Activated CD8-positive, alpha-beta memory T cell treated with anti-CD3 and anti-CD28 coated beads, Interleukin-2, amount 50 U/mL, for 1 hour (primary cell): ENCODE data around the gene APOC4.
"Not testable (repeated sequence)": the region's sequence is repeated elsewhere in the genome, so short reads cannot be mapped to it uniquely, and the experiment has no call there.

Source experiments
- DNase-seq: peaks from one replicate; pipeline ENCODE4 v3.0.0-alpha.2; 2020; ENCODE audit errors: extremely low read depth

APOC4 gene

GRCh38 chr19:44958090-44958489, 16.1 kb downstream of the APOC4 start:
- DNase-seq, result no peak

GRCh38 chr19:44959691-44960090, 17.7 kb downstream of the APOC4 start:
- DNase-seq, result no peak

GRCh38 chr19:44960906-44961728, 19.1 kb downstream of the APOC4 start:
- DNase-seq, result no peak

GRCh38 chr19:44961821-44962220, 19.8 kb downstream of the APOC4 start:
- DNase-seq, result no peak

- no peak for DNase-seq
Measured at GRCh38 chr19:44968118-44968517, 26.1 kb downstream of the APOC4 start.

GRCh38 chr19:44968670-44969069, 26.6 kb downstream of the APOC4 start:
- no peak for DNase-seq

GRCh38 chr19:44969437-44969836, 27.4 kb downstream of the APOC4 start:
- no peak for DNase-seq

- DNase-seq, result not testable (repeated sequence)
Measured at GRCh38 chr19:44971451-44971850, 29.4 kb downstream of the APOC4 start.

- no peak for DNase-seq
Measured at GRCh38 chr19:44972802-44973201, 30.8 kb downstream of the APOC4 start.

GRCh38 chr19:44973982-44974735, 32.1 kb downstream of the APOC4 start:
- DNase-seq, result no peak

- DNase-seq, result no peak
Measured at GRCh38 chr19:44974857-44975256, 32.8 kb downstream of the APOC4 start.

GRCh38 chr19:44975444-44975843, 33.4 kb downstream of the APOC4 start:
- DNase-seq, result no peak

GRCh38 chr19:44984005-44984404, 42.0 kb downstream of the APOC4 start:
- no peak for DNase-seq

- no peak for DNase-seq
Measured at GRCh38 chr19:44985445-44985844, 43.4 kb downstream of the APOC4 start.

GRCh38 chr19:44986389-44986788, 44.4 kb downstream of the APOC4 start:
- no peak for DNase-seq

- no peak for DNase-seq
Measured at GRCh38 chr19:44987148-44987675, 45.2 kb downstream of the APOC4 start.

GRCh38 chr19:44988273-44988672, 46.2 kb downstream of the APOC4 start:
- no peak for DNase-seq

GRCh38 chr19:44988896-44989556, 47.0 kb downstream of the APOC4 start:
- peak; percentile 18 for DNase-seq

- no peak for DNase-seq
Measured at GRCh38 chr19:44990459-44990858, 48.4 kb downstream of the APOC4 start.

GRCh38 chr19:44990966-44991365, 48.9 kb downstream of the APOC4 start:
- no peak for DNase-seq

GRCh38 chr19:44992336-44993163, 50.5 kb downstream of the APOC4 start:
- DNase-seq, result no peak
